Liver (tissue), 9 donors: Measurements from ENCODE around the gene LRRC61. TPM values are rescaled to one million over a fixed set of nuclear protein-coding genes. Genes with fewer than 3 reads are reported as not detected.

Source experiments
- DNase-seq: peaks from one replicate; pipeline ENCODE4 v3.0.0-alpha.2; 2017; ENCODE audit warnings: low spot score
- H3K27ac ChIP-seq, 2 donors: one replicate each; pipeline ENCODE4 v1.7.0; 2013; ENCODE audit warnings: inconsistent platforms in 2 of 2, low read length in 2 of 2, control low read depth in 1 of 2, low read depth in 1 of 2, mild to moderate bottlenecking in 1 of 2
- H3K27me3 ChIP-seq, 4 donors: one replicate each; pipeline versions ENCODE4 v1.6.1 to v1.7.0; 2013; ENCODE audit warnings: low read length in 3 of 4, inconsistent platforms in 1 of 4, mild to moderate bottlenecking in 1 of 4, moderate library complexity in 1 of 4; ENCODE audit not compliant: control insufficient read depth in 4 of 4, insufficient read depth in 4 of 4
- H3K36me3 ChIP-seq, 4 donors: one replicate each; pipeline versions ENCODE4 v1.6.1 to v1.7.0; 2013; ENCODE audit warnings: low read length in 3 of 4, mild to moderate bottlenecking in 3 of 4, low read depth in 1 of 4, moderate library complexity in 1 of 4; ENCODE audit not compliant: control insufficient read depth in 4 of 4, insufficient read depth in 3 of 4
- H3K4me1 ChIP-seq, 4 donors: one replicate each; pipeline versions ENCODE4 v1.6.1 to v1.7.0; 2013; ENCODE audit warnings: low read length in 3 of 4, mild to moderate bottlenecking in 3 of 4, moderate library complexity in 1 of 4; ENCODE audit not compliant: control insufficient read depth in 4 of 4, insufficient read depth in 4 of 4
- H3K4me3 ChIP-seq, 3 donors: one replicate each; pipeline versions ENCODE4 v1.6.1 to v1.7.0; 2013; ENCODE audit warnings: low read length in 3 of 3, control low read depth in 1 of 3, low read depth in 1 of 3, mild to moderate bottlenecking in 1 of 3
- H3K9ac ChIP-seq, 2 donors: one replicate each; pipeline ENCODE4 v1.7.0; 2013; ENCODE audit warnings: low read length in 2 of 2, mild to moderate bottlenecking in 2 of 2, moderate library complexity in 2 of 2, control low read depth in 1 of 2, low read depth in 1 of 2
- H3K9me3 ChIP-seq, 4 donors: one replicate each; pipeline versions ENCODE4 v1.6.1 to v1.7.0; 2013; ENCODE audit warnings: low read length in 3 of 4; ENCODE audit not compliant: control insufficient read depth in 4 of 4
- ATF3 ChIP-seq: IDR thresholded peaks from 2 replicates; pipeline ENCODE4 v1.6.1; 2016; ENCODE audit warnings: antibody characterized with exemption
- CTCF ChIP-seq: fragments of 150-350 bp; IDR thresholded peaks from 2 replicates; pipeline ENCODE4 v1.5.1; 2017; ENCODE audit warnings: improper control_type of control experiment, low read depth, low read length; ENCODE audit not compliant: missing input control
- EGR1 ChIP-seq, 2 donors: IDR thresholded peaks; 2 replicates each; pipeline ENCODE4 v1.6.1; 2016 to 2018; ENCODE audit warnings: antibody characterized with exemption in 2 of 2, low read depth in 2 of 2
- FOXA1 ChIP-seq: IDR thresholded peaks from 2 replicates; pipeline ENCODE4 v1.6.1; 2016; ENCODE audit warnings: antibody characterized with exemption
- FOXA2 ChIP-seq: IDR thresholded peaks from 2 replicates; pipeline ENCODE4 v1.6.1; 2016; ENCODE audit warnings: antibody characterized with exemption
- GABPA ChIP-seq, 2 donors: IDR thresholded peaks in 1 of 2; conservative IDR thresholded peaks in 1 of 2; 2 replicates each; pipeline ENCODE4 v1.6.1; 2016; ENCODE audit warnings: antibody characterized with exemption in 2 of 2, mild to moderate bottlenecking in 1 of 2, moderate library complexity in 1 of 2
- HNF4A ChIP-seq, 2 donors: conservative IDR thresholded peaks; 2 replicates each; pipeline ENCODE4 v1.6.1; 2016; ENCODE audit warnings: antibody characterized with exemption in 2 of 2, mild to moderate bottlenecking in 2 of 2
- HNF4G ChIP-seq: IDR thresholded peaks from 2 replicates; pipeline ENCODE4 v1.6.1; 2016; ENCODE audit warnings: antibody characterized with exemption
- JUND ChIP-seq, 2 donors: IDR thresholded peaks; 2 replicates each; pipeline ENCODE4 v1.6.1; 2016; ENCODE audit warnings: antibody characterized with exemption in 2 of 2
- NR2F2 ChIP-seq: IDR thresholded peaks from 2 replicates; pipeline ENCODE4 v1.6.1; 2016; ENCODE audit warnings: antibody characterized with exemption
- RAD21 ChIP-seq, 2 donors: IDR thresholded peaks; 2 replicates each; pipeline ENCODE4 v1.6.1; 2016; ENCODE audit warnings: antibody characterized with exemption in 2 of 2, mild to moderate bottlenecking in 2 of 2
- REST ChIP-seq: IDR thresholded peaks from 2 replicates; pipeline ENCODE4 v1.6.1; 2016; ENCODE audit warnings: antibody characterized with exemption, mild to moderate bottlenecking
- RXRA ChIP-seq, 2 donors: IDR thresholded peaks; 2 replicates each; pipeline ENCODE4 v1.6.1; 2017 to 2018; ENCODE audit warnings: antibody characterized with exemption in 2 of 2, mild to moderate bottlenecking in 1 of 2
- SP1 ChIP-seq: IDR thresholded peaks from 2 replicates; pipeline ENCODE4 v1.6.1; 2018; ENCODE audit warnings: antibody characterized with exemption, mild to moderate bottlenecking
- TAF1 ChIP-seq: conservative IDR thresholded peaks from 2 replicates; pipeline ENCODE4 v1.6.1; 2016; ENCODE audit warnings: antibody characterized with exemption, mild to moderate bottlenecking
- YY1 ChIP-seq: IDR thresholded peaks from 2 replicates; pipeline ENCODE4 v1.6.1; 2016; ENCODE audit warnings: antibody characterized with exemption, mild to moderate bottlenecking
- WGBS: extraction: QIAGEN DNeasy Blood & Tissue Kit; methylation state at CpG from one replicate; pipeline ENCODE4 v1.1.7; 2013; 5-methylcytosine and 5-hydroxymethylcytosine counted together
- polyA plus RNA-seq, 2 donors: library from polyadenylated mRNA; stranded (reverse) in 1 of 2; unstranded in 1 of 2; fragments of 200-250 nt in 1 of 2; fragments of >200 nt in 1 of 2; fragmentation: Nextera tagmentation in 1 of 2; extraction: Ambion mirVana in 1 of 2; gene quantifications; one replicate each; pipeline versions ENCODE4 v1.2.1 to v1.2.3, GENCODE V29; 2013 to 2015
- total RNA-seq, 2 donors: library from RNA; depleted of rRNA; stranded (reverse); fragments of >200 nt; gene quantifications; one replicate each; pipeline ENCODE4 v1.2.3, GENCODE V29; 2014
- TF ChIP-seq, protein P1 (sequence below): IDR thresholded peaks from 2 replicates; pipeline ENCODE4 v1.6.1; 2016; ENCODE audit warnings: antibody characterized with exemption
- TF ChIP-seq, protein P2 (sequence below): IDR thresholded peaks from 2 replicates; pipeline ENCODE4 v1.6.1; 2016; ENCODE audit warnings: antibody characterized with exemption
- donor health status: healthy.
- donor health status: healthy.
- donor health status: healthy.
- donor health status: healthy.
- donor health status: healthy.

LRRC61 gene
- total and polyA plus RNA-seq, 4 donors, result 12.0 to 21.0 (median 15.6) TPM

GRCh38 chr7:150338166-150338829, 15.1 kb downstream of the LRRC61 start:
- Histone ChIP-seq H3K27me3 (no peaks in the 10 kb centered on the region), H3K36me3 (peaks cover 0 to 1% (median 0%) of the 10 kb centered on the region in 4 donors), H3K27ac (peak overlapping the region in 1 of 2 donors; percentile 22), H3K4me3 (no peak overlapping the region), H3K9ac (no peak overlapping the region), H3K9me3 (no peaks in the 10 kb centered on the region), H3K4me1 (peaks cover 24 to 76% (median 71%) of the 10 kb centered on the region in 4 donors)
- TF ChIP-seq, protein P1, sequence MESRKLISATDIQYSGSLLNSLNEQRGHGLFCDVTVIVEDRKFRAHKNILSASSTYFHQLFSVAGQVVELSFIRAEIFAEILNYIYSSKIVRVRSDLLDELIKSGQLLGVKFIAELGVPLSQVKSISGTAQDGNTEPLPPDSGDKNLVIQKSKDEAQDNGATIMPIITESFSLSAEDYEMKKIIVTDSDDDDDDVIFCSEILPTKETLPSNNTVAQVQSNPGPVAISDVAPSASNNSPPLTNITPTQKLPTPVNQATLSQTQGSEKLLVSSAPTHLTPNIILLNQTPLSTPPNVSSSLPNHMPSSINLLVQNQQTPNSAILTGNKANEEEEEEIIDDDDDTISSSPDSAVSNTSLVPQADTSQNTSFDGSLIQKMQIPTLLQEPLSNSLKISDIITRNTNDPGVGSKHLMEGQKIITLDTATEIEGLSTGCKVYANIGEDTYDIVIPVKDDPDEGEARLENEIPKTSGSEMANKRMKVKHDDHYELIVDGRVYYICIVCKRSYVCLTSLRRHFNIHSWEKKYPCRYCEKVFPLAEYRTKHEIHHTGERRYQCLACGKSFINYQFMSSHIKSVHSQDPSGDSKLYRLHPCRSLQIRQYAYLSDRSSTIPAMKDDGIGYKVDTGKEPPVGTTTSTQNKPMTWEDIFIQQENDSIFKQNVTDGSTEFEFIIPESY, result no peak
- TF ChIP-seq RAD21 (IDR thresholded peaks at IDR 0.05) (no peak), REST (no peak), EGR1 (IDR thresholded peaks at IDR 0.05; ENCODE audit: low read depth in 2 of 2) (no peak), TAF1 (no peak), RXRA (IDR thresholded peaks at IDR 0.05) (no peak), FOXA1 (no peak), HNF4A (conservative IDR thresholded peaks at IDR 0.05) (no peak), ATF3 (no peak), YY1 (no peak), NR2F2 (no peak), GABPA (IDR thresholded peaks at IDR 0.05 in 1 of 2, conservative IDR thresholded peaks at IDR 0.05 in 1 of 2) (no peak), HNF4G (no peak), SP1 (no peak), CTCF (no peak), FOXA2 (no peak), JUND (IDR thresholded peaks at IDR 0.05) (no peak)
- TF ChIP-seq, protein P2, sequence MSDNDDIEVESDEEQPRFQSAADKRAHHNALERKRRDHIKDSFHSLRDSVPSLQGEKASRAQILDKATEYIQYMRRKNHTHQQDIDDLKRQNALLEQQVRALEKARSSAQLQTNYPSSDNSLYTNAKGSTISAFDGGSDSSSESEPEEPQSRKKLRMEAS, result no peak
- WGBS, result 82% methylated on average over 11 of the region's 11 CpGs
- DNase-seq, result no peak
